Caco-2 (cell line): ENCODE data around the gene WDR33. TPM values are rescaled to one million over a fixed set of nuclear protein-coding genes. Genes with fewer than 3 reads are reported as not detected.

Experiments
- BruUV-seq: library from RNA; stranded (reverse); fragments of 400-500 nt; replicated peaks from 2 replicates; lab custom pipeline; 2021; lab: Mats Ljungman, UMichigan
- CTCF ChIA-PET: fragments of 300-600 bp; sonication (Branson Sonifier 250); formaldehyde crosslinking; loops from one replicate; lab custom pipeline; 2022; ENCODE audit warnings: antibody characterized with exemption; lab: Charles Lee
- POLR2A ChIA-PET: fragments of 300-600 bp; sonication (Branson Sonifier 250); formaldehyde crosslinking; loops from one replicate; lab custom pipeline; 2022; ENCODE audit warnings: antibody characterized with exemption; lab: Charles Lee
- DNase-seq, 2 experiments: peaks; one replicate each; pipeline versions ENCODE4 v3.0.0 to v3.0.0-alpha.2; 2020 to 2022
- H3K27me3 ChIP-seq: replicated peaks from 2 replicates; pipeline ENCODE4 v1.6.0; 2011; ENCODE audit warnings: low read length; ENCODE audit not compliant: control insufficient read depth, insufficient read depth
- H3K36me3 ChIP-seq: 2 replicates; pipeline ENCODE4 v1.5.1; 2011; ENCODE audit warnings: low read length; ENCODE audit not compliant: control insufficient read depth, insufficient read depth
- H3K4me1 ChIP-seq: fragments of 250-450 bp; sonication (Bioruptor Pico); 2 replicates; pipeline ENCODE4 v1.5.1; 2020; ENCODE audit warnings: mild to moderate bottlenecking
- H3K4me3 ChIP-seq: 2 replicates; pipeline ENCODE4 v1.5.1; 2011; ENCODE audit warnings: low read depth, mild to moderate bottlenecking, control low read depth, low read length
- H3K9me3 ChIP-seq: fragments of 250-450 bp; sonication (Bioruptor Pico); 2 replicates; pipeline ENCODE4 v1.5.1; 2020; ENCODE audit warnings: mild to moderate bottlenecking, moderate library complexity
- H3K27ac Mint-ChIP-seq: one replicate; pipeline ENCODE4 v1.8.0; 2022; ENCODE audit warnings: mixed read lengths; ENCODE audit not compliant: unreplicated experiment
- H3K27me3 Mint-ChIP-seq: one replicate; pipeline ENCODE4 v1.8.0; 2022; ENCODE audit warnings: mixed read lengths; ENCODE audit not compliant: insufficient read depth, unreplicated experiment
- H3K36me3 Mint-ChIP-seq: one replicate; pipeline ENCODE4 v1.8.0; 2022; ENCODE audit warnings: mild to moderate bottlenecking, mixed read lengths; ENCODE audit not compliant: insufficient read depth, unreplicated experiment
- H3K4me1 Mint-ChIP-seq: one replicate; pipeline ENCODE4 v1.8.0; 2022; ENCODE audit warnings: low read depth, mixed read lengths; ENCODE audit not compliant: unreplicated experiment
- H3K4me3 Mint-ChIP-seq: one replicate; pipeline ENCODE4 v1.8.0; 2022; ENCODE audit warnings: mild to moderate bottlenecking, moderate library complexity, mixed read lengths; ENCODE audit not compliant: unreplicated experiment
- H3K9me3 Mint-ChIP-seq: one replicate; pipeline ENCODE4 v1.8.0; 2022; ENCODE audit warnings: mixed read lengths; ENCODE audit not compliant: unreplicated experiment
- intact Hi-C: fragments of 100-400 bp; cut with micrococcal nuclease; formaldehyde crosslinking; loops from one replicate; pipeline ENCODE4 v1.10.0; 2022; ENCODE audit not compliant: unreplicated experiment
- total RNA-seq: library from RNA; stranded (reverse); gene quantifications from 2 replicates; pipeline ENCODE4 v1.2.3, GENCODE V29; 2022
- TF ChIP-seq, protein P1 (sequence below), 2 experiments: fragments of 200-600 bp in 1 of 2; IDR thresholded peaks; 1 replicate in 1 of 2; 2 replicates in 1 of 2; pipeline versions ENCODE4 v1.5.1 to v1.8.0; 2011 to 2022; ENCODE audit warnings: antibody characterized with exemption in 1 of 2, control low read depth in 1 of 2, inconsistent platforms in 1 of 2, low read depth in 1 of 2, low read length in 1 of 2, mild to moderate bottlenecking in 1 of 2, moderate library complexity in 1 of 2; ENCODE audit not compliant: insufficient read depth in 1 of 2, severe bottlenecking in 1 of 2, unreplicated experiment in 1 of 2

Gene WDR33
- total RNA-seq, 1 experiment from 2014 or later: 77.5 TPM

DNA sequence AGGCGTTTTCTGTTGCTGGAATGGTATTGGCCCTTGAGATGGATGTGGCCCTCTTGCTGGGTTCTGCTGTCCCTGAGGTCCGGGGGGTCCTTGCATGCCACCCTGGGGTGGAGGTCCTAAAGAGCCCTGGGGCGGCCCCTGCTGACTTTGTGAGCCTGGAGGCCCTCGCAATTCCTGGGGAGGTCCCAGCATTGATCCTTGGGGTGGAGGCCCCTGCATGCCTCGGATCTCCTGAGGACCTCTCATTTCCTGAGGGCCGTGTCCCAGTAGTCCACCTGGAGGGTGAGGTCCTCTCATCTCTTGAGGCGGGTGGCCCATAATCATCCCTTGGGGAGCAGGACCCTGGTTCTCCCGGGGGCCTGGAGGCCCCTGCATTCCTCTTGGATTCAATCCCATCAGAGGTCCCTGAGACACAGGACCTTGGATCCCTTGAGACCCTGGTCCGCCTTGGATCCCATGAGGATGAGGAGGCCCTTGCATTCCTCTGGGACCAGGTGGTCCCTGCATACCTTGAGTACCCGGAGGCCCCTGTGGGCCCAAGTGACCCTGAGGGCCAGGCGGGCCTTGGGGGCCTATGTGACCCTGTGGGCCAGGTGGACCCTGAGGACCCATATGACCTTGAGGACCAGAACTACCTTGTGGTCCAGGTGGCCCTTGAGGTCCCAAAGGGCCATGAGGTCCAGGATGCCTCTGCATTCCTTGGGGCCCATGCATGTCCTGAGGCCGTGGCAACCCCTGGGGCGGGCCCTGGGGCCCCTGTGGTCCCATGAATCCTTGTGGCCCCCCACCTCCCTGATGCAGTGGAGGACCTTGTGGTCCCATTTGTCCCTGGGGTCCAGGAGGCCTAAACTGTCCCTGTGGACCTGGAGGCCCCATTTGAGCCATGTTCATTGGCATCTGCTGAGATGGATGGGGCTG lies 91.4 kb downstream of the WDR33 start:
- intact Hi-C loops: no loop called here
- Mint-ChIP-seq H3K4me3 (no peak overlapping the region), H3K9me3 (no peaks in the 10 kb centered on the region), H3K27me3 (no peaks in the 10 kb centered on the region), H3K27ac (no peak overlapping the region), H3K36me3 (peaks cover 72% of the 10 kb centered on the region), H3K4me1 (no peaks in the 10 kb centered on the region)
- ChIA-PET POLR2A (interaction anchor here (0.5 kb wide), 1 partner anchor 1402 kb away, joined by 3 read pairs; no protein-coding TSS in a partner anchor), CTCF (no interaction called here)
- Histone ChIP-seq H3K4me1 (no peaks in the 10 kb centered on the region), H3K36me3 (peaks cover 6% of the 10 kb centered on the region), H3K9me3 (no peaks in the 10 kb centered on the region), H3K4me3 (no peak overlapping the region), H3K27me3 (no peaks in the 10 kb centered on the region)
- DNase-seq: no peak
- no TSS peak for BruUV-seq
- TF ChIP-seq, protein P1, sequence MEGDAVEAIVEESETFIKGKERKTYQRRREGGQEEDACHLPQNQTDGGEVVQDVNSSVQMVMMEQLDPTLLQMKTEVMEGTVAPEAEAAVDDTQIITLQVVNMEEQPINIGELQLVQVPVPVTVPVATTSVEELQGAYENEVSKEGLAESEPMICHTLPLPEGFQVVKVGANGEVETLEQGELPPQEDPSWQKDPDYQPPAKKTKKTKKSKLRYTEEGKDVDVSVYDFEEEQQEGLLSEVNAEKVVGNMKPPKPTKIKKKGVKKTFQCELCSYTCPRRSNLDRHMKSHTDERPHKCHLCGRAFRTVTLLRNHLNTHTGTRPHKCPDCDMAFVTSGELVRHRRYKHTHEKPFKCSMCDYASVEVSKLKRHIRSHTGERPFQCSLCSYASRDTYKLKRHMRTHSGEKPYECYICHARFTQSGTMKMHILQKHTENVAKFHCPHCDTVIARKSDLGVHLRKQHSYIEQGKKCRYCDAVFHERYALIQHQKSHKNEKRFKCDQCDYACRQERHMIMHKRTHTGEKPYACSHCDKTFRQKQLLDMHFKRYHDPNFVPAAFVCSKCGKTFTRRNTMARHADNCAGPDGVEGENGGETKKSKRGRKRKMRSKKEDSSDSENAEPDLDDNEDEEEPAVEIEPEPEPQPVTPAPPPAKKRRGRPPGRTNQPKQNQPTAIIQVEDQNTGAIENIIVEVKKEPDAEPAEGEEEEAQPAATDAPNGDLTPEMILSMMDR (IDR thresholded peaks at IDR 0.05; ENCODE audit: insufficient read depth in 1 of 2, low read depth in 1 of 2, low read length in 1 of 2, severe bottlenecking in 1 of 2, unreplicated experiment in 1 of 2): no peak

DNA sequence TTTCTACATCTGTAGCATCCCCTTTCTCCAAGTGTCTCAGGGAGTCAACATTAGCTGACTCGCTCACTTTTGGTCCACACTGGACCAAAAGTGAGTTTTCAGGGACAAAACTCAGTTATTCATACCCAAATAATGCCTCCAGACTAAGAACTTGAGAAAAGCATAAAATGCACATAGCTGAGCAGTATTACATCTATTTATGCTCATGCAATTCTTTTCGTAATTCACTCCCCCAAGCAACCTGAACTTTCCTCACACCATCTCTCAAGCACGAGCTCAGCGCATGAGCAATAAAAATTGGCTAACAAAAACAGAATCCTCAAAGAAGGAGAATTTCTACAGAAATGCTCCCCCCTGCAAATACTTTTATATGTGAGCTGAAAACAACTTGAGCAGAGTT lies 92.7 kb downstream of the WDR33 start:
- Histone ChIP-seq H3K4me3 (no peak overlapping the region), H3K27me3 (no peaks in the 10 kb centered on the region), H3K36me3 (peaks cover 6% of the 10 kb centered on the region), H3K9me3 (no peaks in the 10 kb centered on the region), H3K4me1 (no peaks in the 10 kb centered on the region)
- Mint-ChIP-seq H3K36me3 (peaks cover 65% of the 10 kb centered on the region), H3K4me3 (no peak overlapping the region), H3K27ac (no peak overlapping the region), H3K9me3 (no peaks in the 10 kb centered on the region), H3K27me3 (no peaks in the 10 kb centered on the region), H3K4me1 (no peaks in the 10 kb centered on the region)
- ChIA-PET CTCF (no interaction called here), POLR2A (no interaction called here)
- no TSS peak for BruUV-seq
- intact Hi-C loops: no loop called here
- TF ChIP-seq, protein P1 (IDR thresholded peaks at IDR 0.05; ENCODE audit: insufficient read depth in 1 of 2, low read depth in 1 of 2, low read length in 1 of 2, severe bottlenecking in 1 of 2, unreplicated experiment in 1 of 2): no peak
- DNase-seq: no peak

DNA sequence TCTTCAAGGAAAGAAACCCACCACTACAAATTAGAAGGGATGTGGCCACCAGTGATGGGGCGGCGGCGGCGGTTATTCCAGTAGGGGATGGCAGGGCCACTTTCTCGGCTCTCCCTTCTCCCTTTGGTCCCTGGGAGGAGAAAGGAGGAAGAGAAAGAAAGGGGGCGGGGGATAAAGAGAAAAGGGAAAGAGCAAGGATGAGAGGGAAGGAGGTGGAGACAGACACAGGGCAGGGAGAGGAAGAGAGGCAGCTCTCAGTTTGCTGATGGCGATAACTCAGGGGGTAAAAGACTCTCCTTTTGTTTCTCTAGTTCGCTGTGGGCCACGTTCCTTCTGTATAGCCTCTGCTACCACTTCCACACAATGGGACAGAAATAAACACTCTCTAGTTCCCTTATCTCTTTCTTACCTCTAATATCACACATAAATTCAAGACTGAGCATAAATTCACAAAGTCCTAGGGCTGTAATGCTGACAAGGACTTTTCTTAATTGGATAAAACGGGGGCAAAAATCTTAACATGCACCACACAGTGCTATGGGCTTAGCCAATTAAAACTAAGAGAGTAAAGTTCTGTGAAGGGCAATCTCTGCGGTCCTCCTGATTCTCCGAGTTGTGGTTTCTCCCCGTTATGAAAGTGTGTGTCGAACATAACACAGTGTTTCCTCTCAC lies 95.1 kb downstream of the WDR33 start:
- Histone ChIP-seq H3K36me3 (peaks cover 5% of the 10 kb centered on the region), H3K4me3 (no peak overlapping the region)
- POLR2A ChIA-PET: no interaction called here

More for the DNA sequence above, 95.1 kb downstream of the WDR33 start:
- no TSS peak for BruUV-seq
- Mint-ChIP-seq H3K27me3 (no peaks in the 10 kb centered on the region), H3K27ac (no peak overlapping the region), H3K9me3 (no peaks in the 10 kb centered on the region), H3K36me3 (peaks cover 57% of the 10 kb centered on the region), H3K4me3 (no peak overlapping the region), H3K4me1 (no peaks in the 10 kb centered on the region)
- Histone ChIP-seq H3K9me3 (no peaks in the 10 kb centered on the region), H3K27me3 (no peaks in the 10 kb centered on the region), H3K4me1 (no peaks in the 10 kb centered on the region)
- DNase-seq: no peak
- CTCF ChIA-PET: no interaction called here
- TF ChIP-seq, protein P1 (IDR thresholded peaks at IDR 0.05; ENCODE audit: insufficient read depth in 1 of 2, low read depth in 1 of 2, low read length in 1 of 2, severe bottlenecking in 1 of 2, unreplicated experiment in 1 of 2): no peak
- intact Hi-C loops: no loop called here
